HFF-Myc (cell line): Measurements from ENCODE around the gene INPP4B.
A peak's percentile ranks its signal among the peaks of the same experiment; 100 is the strongest.

Experiments
- DNase-seq: peaks from one replicate; pipeline ENCODE4 v3.0.0-alpha.2; 2011; ENCODE audit warnings: low read depth; ENCODE audit errors: extremely low read depth
- H3K4me3 ChIP-seq: replicated peaks from 2 replicates; pipeline ENCODE4 v1.5.1; 2011; ENCODE audit warnings: low read depth, mild to moderate bottlenecking, control low read depth, low read length
- TF ChIP-seq, protein P1 (sequence below): IDR thresholded peaks from 2 replicates; pipeline ENCODE4 v1.5.1; 2012; ENCODE audit warnings: mild to moderate bottlenecking, low read depth, low read length, control low read depth; ENCODE audit errors: missing control alignments

The INPP4B gene

DNA sequence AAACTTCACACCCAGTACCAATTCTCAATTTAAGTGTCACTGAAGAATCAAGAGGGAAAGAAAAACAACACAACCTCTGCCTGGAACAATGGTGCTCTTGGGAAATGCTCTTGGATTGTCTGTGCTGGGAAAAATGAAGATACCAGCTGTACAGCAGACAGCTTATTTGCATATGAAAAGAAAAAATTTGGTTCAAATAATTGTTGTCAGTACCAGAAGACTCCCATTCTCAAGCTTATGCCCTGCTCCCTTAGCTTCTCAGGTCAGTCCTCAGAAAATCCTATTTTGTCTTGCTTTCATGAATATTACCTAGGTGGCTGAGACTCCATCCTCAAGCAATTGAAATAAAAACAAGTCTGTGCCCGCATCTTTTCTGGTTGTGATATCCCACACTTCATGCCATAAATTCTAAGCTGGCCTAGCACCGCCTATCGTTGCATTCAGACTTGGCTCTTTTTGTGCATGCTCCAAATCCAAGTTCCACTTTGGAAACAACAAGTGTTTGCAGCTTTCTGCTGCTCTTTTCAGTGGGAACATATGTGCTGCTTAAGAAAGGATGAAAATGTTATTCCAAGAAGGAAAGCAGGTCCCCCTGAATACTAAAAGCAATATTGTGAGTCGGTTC is 431.6 kb downstream of the INPP4B start:
- no peak overlapping the region for H3K4me3 ChIP-seq
- TF ChIP-seq, protein P1, sequence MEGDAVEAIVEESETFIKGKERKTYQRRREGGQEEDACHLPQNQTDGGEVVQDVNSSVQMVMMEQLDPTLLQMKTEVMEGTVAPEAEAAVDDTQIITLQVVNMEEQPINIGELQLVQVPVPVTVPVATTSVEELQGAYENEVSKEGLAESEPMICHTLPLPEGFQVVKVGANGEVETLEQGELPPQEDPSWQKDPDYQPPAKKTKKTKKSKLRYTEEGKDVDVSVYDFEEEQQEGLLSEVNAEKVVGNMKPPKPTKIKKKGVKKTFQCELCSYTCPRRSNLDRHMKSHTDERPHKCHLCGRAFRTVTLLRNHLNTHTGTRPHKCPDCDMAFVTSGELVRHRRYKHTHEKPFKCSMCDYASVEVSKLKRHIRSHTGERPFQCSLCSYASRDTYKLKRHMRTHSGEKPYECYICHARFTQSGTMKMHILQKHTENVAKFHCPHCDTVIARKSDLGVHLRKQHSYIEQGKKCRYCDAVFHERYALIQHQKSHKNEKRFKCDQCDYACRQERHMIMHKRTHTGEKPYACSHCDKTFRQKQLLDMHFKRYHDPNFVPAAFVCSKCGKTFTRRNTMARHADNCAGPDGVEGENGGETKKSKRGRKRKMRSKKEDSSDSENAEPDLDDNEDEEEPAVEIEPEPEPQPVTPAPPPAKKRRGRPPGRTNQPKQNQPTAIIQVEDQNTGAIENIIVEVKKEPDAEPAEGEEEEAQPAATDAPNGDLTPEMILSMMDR, result no peak
- DNase-seq, result no peak

DNA sequence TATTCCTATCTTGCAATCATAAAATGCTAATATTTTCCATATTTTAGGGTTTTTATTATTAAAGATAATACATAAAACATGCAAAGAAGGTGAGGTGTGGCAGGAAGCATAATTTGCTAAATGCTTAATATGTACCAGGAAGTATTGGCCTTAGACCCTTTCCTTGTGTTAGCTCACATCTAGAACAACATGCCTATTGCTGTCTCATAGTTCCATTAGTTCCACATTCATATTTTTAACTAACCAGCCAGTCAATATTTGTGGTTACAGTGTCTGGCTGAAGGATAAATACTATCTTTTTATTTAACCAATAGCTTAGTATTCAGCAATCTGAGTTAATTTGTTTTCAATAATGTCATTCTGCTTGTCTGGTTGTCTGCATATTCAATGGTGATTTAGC is 432.6 kb downstream of the INPP4B start:
- TF ChIP-seq, protein P1, result no peak
- no peak for DNase-seq
- no peak overlapping the region for H3K4me3 ChIP-seq

DNA sequence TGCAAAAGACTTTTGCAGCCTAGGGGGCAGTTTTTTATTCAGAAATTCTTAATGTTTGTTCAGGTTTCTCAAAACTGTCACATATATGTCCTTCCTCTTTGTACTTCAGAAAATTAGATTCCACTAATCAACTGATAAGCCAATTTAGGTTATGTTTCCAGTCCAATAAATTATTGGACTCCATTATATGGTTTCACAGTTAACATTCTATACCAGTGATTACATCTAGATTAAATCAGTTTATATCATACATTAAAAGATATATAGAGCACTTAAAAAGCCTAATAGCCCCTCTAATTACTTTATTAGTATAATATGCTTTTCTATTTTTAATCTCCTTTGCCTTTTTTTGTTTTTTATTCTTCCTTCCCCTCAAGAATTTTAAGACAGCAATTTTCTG is 434.1 kb downstream of the INPP4B start:
- DNase-seq, result no peak
- TF ChIP-seq, protein P1, result no peak
- H3K4me3 ChIP-seq, result no peak overlapping the region

DNA sequence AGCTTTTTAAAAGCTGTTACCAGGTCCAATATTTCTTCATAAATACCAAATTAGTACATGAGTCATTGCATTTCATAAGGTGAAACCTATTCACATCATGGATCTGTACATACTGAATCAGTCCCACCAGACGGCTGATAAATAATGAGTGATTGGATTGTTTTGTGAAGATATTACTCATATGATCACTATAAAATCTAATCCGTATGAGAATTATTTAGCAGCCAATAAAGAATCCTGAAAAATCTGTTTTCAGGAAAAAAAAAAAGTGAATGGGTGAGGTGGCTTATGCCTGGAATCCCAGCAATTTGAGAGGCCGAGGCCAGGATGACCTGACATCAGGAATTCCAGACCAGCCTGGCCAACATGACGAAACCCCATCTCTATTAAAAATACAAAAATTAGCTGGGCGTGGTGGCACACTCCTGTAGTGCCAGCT is 438.1 kb downstream of the INPP4B start:
- DNase-seq, result no peak
- no peak overlapping the region for H3K4me3 ChIP-seq
- TF ChIP-seq, protein P1, result no peak

DNA sequence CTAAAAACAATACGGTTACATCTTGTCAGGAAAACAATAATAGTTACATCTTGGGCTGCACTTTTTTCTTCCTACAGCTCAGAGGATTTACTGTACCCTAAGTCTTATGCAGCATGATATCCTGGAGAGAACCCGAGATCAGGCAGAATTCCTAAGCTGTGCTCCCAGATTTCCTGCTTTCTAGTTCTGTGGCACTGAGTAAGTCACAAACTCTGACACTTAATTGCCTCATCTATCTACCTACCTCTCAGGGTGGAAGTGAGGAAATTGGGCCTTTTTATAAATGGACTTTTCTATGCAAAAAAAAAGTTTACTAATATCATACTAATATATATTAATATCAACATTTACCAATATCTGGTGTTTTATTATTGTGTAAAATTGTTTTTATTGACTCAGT is 438.5 kb downstream of the INPP4B start:
- TF ChIP-seq, protein P1, result no peak
- H3K4me3 ChIP-seq, result no peak overlapping the region
- DNase-seq, result no peak

DNA sequence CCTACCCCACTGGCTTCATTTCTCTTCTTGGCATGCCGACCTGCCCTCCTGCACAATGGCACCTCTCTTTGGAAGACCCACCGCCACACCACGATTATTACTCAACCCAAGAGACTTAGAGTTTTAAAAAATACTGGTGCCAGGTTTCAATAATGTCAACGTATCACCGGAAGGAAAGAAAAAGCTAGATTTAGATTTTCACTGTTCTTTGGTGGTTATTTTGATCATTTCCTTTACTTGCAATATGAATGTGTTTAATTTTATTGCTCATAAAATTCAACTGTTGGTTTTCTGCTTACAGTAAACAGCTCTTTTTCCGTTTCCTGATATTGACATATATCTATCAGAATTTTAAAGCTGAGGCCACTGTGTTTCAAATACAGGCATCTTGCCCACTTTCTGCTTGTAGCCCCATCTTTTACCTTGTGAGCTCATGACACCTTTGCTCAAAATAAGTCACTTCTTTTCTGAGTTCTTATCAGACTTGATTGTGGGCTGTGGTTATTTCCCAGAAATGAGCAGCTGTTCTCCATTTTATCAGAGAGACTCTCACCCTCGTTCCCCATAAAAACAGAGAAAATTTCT is 439.1 kb downstream of the INPP4B start:
- no peak for DNase-seq
- TF ChIP-seq, protein P1, result no peak
- H3K4me3 ChIP-seq, result no peak overlapping the region

DNA sequence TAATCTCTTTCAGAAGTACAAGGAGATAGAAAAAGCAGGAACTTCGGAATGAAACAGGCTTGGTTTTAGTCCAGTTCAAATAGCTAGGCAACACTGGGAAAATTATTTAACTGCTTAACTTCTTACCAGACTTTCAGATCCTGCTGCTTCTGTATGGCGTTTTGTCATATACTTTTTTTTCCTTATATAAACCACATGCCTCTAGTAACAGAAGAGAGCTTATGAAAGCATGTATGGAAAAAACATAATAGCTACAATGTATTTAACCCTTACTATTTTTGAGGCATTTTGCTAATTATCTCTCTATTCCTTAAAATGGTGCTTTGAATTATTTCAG is 439.6 kb downstream of the INPP4B start:
- no peak for DNase-seq
- TF ChIP-seq, protein P1, result no peak
- peak overlapping the region; percentile 54 for H3K4me3 ChIP-seq
